Thymus (tissue), 11 donors: ENCODE measurements around the gene KRT81. TPM values are rescaled to one million over a fixed set of nuclear protein-coding genes. Genes with fewer than 3 reads are reported as not detected.
A peak's percentile ranks its signal among the peaks of the same experiment; 100 is the strongest.

Source experiments
- DNase-seq, 9 donors: peaks; one replicate each; pipeline ENCODE4 v3.0.0-alpha.2; 2013; ENCODE audit warnings: low spot score in 9 of 9, low read depth in 6 of 9, missing footprints in 1 of 9
- H3K27ac ChIP-seq, 2 donors: one replicate each; pipeline ENCODE4 v1.5.1; 2013; ENCODE audit warnings: control low read depth in 1 of 2, low read depth in 1 of 2, low read length in 1 of 2, mild to moderate bottlenecking in 1 of 2, moderate library complexity in 1 of 2
- H3K27me3 ChIP-seq, 2 donors: one replicate each; pipeline ENCODE4 v1.5.1; 2013; ENCODE audit warnings: low read length in 1 of 2; ENCODE audit not compliant: control insufficient read depth in 2 of 2, insufficient read depth in 1 of 2
- H3K36me3 ChIP-seq, 2 donors: one replicate each; pipeline ENCODE4 v1.5.1; 2013; ENCODE audit warnings: low read length in 1 of 2, mild to moderate bottlenecking in 1 of 2, moderate library complexity in 1 of 2; ENCODE audit not compliant: control insufficient read depth in 2 of 2, insufficient read depth in 2 of 2
- H3K4me1 ChIP-seq, 2 donors: one replicate each; pipeline ENCODE4 v1.5.1; 2013; ENCODE audit warnings: low read length in 2 of 2; ENCODE audit not compliant: control insufficient read depth in 2 of 2, insufficient read depth in 2 of 2
- H3K4me3 ChIP-seq, 2 donors: one replicate each; pipeline ENCODE4 v1.5.1; 2013; ENCODE audit warnings: low read length in 2 of 2, control low read depth in 1 of 2, mild to moderate bottlenecking in 1 of 2
- H3K9me3 ChIP-seq, 2 donors: one replicate each; pipeline ENCODE4 v1.5.1; 2013; ENCODE audit warnings: low read length in 1 of 2, mild to moderate bottlenecking in 1 of 2; ENCODE audit not compliant: control insufficient read depth in 2 of 2, insufficient read depth in 1 of 2
- WGBS: extraction: QIAGEN DNeasy Blood & Tissue Kit; methylation state at CpG from one replicate; pipeline ENCODE4 v1.1.7; 2013; 5-methylcytosine and 5-hydroxymethylcytosine counted together
- polyA plus RNA-seq: library from polyadenylated mRNA; stranded (reverse); fragments of 200-250 nt; gene quantifications from one replicate; pipeline ENCODE4 v1.2.3, GENCODE V29; 2013
- total RNA-seq: library from RNA; stranded (reverse); fragments of 120-200 nt; gene quantifications from one replicate; pipeline ENCODE4 v1.2.4, GENCODE V29; 2013
- donor health status: healthy.

Gene KRT81
- total and polyA plus RNA-seq, 2 donors, result 0.19 to 3.7 TPM

DNA sequence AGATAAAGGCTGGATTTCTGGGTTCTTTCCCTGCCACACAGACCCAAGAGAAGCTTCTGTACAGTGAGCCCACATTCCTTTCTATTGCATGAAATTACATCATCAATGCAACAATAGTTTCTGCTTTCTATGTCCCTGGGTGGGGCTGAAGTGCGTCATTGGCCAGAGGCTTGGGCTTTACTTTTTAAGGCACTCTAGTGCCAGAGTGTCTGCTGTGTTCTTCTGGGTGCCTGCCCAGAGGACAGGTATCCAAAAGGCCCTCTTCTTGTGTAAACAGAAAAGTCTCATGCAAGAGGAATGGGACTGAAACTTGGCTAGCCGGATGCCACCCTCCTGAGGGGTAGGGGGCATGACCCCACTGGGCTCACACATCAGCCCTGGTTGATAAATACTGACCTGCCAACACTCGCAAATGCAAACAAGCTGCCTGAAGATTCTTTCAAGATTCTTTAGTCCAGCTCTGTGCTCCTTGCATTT lies 11.0 kb downstream of the KRT81 start:
- Histone ChIP-seq H3K4me1 (peaks cover 0 to 5% of the 10 kb centered on the region in 2 donors), H3K4me3 (no peak overlapping the region), H3K9me3 (no peaks in the 10 kb centered on the region), H3K27ac (peak overlapping the region in 1 of 2 donors; percentile 15), H3K27me3 (peaks cover 2 to 34% of the 10 kb centered on the region in 2 donors), H3K36me3 (no peaks in the 10 kb centered on the region)
- WGBS, result 92% methylated on average over 3 of the region's 3 CpGs
- DNase-seq, result no peak

DNA sequence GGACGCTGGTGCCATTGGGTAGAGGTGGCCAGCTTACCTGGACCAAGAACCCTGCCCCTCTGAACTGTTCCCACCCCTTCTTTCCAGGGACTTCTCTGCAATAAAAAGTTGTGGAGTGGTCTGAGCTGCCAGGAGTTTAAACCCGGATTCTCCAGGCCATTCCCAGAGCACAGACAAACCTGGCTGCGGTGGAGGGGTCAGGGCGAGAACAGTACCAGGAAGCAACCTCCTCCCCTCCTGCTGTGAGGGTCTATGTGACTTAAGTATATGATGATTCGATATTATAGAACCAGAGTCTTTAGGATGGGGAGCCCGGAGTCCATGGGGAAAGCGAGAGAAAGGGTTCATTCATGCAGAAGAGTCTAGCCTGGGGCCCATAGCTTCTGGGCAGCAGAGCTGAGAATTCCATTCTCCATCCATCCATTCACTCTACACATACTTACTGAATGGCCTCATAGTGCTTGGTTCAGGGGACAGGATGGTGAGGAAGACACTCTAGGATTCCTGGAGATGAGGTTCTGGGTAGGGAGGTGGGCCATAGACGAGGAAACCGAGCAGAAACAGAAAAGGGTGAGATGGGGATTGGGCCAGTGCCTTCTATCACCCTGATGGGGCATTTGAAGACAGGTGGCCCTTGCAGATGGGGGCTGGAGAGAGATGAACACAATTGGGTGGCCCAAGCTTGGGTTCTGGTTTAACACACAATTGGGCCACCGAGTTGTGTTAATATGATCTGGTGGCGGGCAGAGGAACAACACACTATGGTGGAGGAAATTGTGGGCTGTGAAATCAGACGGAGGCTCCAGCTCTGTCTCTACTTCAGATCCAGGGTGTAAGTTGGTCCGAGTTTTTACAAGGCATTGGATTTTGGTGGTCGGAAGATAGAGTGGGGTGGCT lies 11.7 kb downstream of the KRT81 start:
- H3K27ac ChIP-seq, result no peak overlapping the region
- H3K27me3 ChIP-seq, result peaks cover 2 to 37% of the 10 kb centered on the region in 2 donors
- peaks cover 0 to 5% of the 10 kb centered on the region in 2 donors for H3K4me1 ChIP-seq
- DNase-seq, result no peak
- no peak overlapping the region for H3K4me3 ChIP-seq
- H3K9me3 ChIP-seq, result no peaks in the 10 kb centered on the region
- 95% methylated on average over 14 of the region's 14 CpGs for WGBS
- H3K36me3 ChIP-seq, result no peaks in the 10 kb centered on the region

DNA sequence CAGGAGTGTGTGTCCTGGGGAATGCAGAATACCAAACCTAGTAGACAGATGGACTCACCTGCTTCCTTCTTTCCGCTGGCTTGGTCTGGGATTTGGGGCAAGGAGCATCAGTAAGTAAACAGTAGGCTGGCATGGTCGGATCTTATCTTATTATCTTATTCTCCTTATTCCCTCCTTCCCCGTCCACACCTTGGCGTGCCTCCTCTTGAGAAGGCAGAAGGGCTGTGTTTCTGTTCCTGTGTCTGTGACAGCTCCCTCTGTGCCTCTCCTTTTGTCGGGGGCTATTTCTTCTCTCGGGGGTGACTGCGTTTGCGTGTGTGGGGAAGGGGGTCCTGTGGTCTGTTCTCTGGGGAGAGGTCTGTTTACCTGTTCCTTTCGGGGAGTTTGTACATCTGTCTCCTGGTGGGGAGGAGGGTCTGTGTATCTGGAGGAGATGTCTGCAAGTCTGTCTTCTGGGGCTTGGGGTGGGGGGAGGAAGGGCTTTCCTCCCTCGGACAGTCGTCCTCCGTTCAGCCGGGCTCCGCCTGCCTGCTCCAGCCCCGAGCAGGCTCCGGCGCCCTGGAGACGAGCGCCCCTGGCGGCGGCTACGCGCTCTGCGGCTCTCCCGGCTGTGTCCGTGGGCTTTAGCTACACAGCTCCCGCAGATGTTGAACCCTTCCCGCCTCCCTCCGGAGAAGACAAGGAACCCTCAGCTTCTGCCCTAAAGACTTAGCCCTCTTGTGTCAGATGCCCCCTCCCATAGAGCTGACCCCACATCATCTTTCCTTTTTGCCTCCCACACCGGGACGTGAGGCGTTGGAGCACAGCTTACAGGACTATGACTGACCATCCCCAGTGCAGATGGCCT lies 12.5 kb downstream of the KRT81 start:
- 24% methylated on average over 32 of the region's 32 CpGs for WGBS
- Histone ChIP-seq H3K27ac (no peak overlapping the region), H3K27me3 (peaks cover 2 to 43% of the 10 kb centered on the region in 2 donors), H3K4me1 (peaks cover 0 to 5% of the 10 kb centered on the region in 2 donors), H3K9me3 (no peaks in the 10 kb centered on the region), H3K36me3 (no peaks in the 10 kb centered on the region), H3K4me3 (no peak overlapping the region)
- peak in 8 of 9 donors; percentile 2 to 73 (median 37) for DNase-seq

DNA sequence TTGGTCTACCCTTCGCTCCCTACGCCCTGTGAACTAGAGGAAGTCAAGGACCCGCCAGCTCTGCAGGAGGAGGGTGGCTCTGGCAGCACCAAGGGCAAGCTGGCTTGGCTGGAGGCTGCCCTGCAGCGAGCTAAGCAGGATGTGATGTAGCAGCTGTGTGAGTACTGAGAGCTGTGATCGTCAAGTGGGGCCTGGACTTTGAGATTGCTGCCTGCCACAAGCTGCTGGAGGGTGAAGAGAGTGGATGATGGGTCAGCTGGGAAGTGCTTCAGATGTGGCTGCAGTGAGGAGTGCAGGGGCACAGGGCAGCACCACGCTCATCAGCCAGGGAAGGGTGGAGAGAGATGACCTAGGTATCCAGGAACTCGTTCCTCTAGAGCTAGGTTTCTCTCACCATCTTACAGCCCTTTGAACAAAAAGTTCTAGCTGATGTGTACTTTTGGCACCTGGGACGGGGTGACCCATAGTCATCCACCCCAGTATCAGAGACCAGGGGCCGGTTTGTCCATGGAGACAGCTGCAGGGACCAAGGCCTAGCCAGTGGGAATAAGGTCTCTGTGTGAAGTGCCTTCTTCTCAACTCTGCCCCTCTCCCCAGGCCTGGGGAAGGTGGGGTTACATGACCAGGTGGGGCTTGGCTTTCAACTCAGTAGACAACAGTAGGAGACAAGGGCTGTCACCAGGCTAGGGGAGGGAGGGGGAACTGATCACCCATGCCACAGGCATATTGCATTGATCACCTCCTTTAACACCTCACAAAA lies 13.7 kb downstream of the KRT81 start:
- H3K9me3 ChIP-seq, result no peaks in the 10 kb centered on the region
- H3K27ac ChIP-seq, result no peak overlapping the region
- H3K4me3 ChIP-seq, result no peak overlapping the region
- no peak for DNase-seq
- peaks cover 0 to 5% of the 10 kb centered on the region in 2 donors for H3K4me1 ChIP-seq
- 78% methylated on average over 9 of the region's 9 CpGs for WGBS
- H3K27me3 ChIP-seq, result peaks cover 2 to 43% of the 10 kb centered on the region in 2 donors
- H3K36me3 ChIP-seq, result no peaks in the 10 kb centered on the region

DNA sequence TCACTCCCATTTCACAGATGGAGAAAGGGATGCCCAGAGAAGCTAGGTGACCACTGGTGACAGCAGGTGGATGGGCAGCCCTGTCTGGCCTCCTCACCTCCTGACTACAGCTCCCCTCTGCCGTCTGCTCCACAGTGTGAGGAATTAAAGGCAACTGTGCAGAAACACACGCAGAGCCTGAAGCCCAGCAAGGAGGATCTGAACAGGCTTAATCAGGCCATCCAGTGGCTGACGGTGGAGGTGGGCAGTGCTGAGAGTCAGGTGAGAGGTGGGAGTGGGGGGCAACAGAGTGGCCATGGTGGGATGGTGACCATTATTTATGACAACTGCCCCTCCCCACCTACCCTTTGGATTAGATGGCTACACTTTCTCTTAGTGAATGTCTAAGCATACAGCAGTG lies 15.6 kb downstream of the KRT81 start:
- Histone ChIP-seq H3K27ac (no peak overlapping the region), H3K9me3 (no peaks in the 10 kb centered on the region), H3K36me3 (no peaks in the 10 kb centered on the region), H3K4me1 (peaks cover 0 to 5% of the 10 kb centered on the region in 2 donors), H3K27me3 (peaks cover 2 to 47% of the 10 kb centered on the region in 2 donors), H3K4me3 (no peak overlapping the region)
- WGBS, result 96% methylated on average over 3 of the region's 3 CpGs
- no peak for DNase-seq

DNA sequence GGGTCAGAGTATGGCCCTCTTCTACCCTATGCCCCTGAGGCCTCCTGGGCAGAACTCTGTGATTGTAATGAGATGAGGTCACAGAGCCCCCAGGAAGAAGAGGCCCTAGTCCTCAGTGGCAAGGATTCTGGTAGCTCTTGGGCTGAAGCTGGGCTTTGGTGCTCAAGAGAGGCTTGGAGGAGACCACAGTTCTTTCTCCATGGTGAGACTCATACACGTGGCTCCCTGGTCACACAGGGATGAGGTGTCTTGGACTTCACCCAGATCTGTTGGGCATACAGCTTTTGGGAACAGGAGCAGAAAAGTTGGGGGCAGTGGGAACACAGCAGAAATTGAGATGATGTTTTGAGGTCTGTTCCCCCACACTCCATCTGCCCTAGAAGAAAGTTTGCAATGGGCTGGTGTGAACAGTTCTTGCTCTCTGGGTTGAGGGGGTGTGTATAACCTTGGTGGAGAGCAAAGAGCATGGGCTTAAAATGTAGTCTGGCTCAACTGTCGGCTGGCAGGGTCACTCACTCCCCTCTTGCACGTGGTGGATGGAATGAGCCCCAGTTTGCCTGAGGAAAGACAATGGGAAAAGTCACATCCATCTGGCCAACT lies 16.7 kb downstream of the KRT81 start, which contains the start of gene KRT86:
TSS of gene KRT86 (plus strand) at position 125 of the 600 bp plus-strand sequence. CDS start 27,272 bp downstream, outside the sequence.
- H3K36me3 ChIP-seq, result no peaks in the 10 kb centered on the region
- 88% methylated on average over 3 of the region's 3 CpGs for WGBS
- no peaks in the 10 kb centered on the region for H3K9me3 ChIP-seq
- DNase-seq, result no peak
- H3K4me3 ChIP-seq, result no peak within 1 kb of the TSS
- no peak within 1 kb of the TSS for H3K27ac ChIP-seq
- H3K27me3 ChIP-seq, result peaks cover 2 to 49% of the 10 kb centered on the region in 2 donors
- peaks cover 0 to 5% of the 10 kb centered on the region in 2 donors for H3K4me1 ChIP-seq

DNA sequence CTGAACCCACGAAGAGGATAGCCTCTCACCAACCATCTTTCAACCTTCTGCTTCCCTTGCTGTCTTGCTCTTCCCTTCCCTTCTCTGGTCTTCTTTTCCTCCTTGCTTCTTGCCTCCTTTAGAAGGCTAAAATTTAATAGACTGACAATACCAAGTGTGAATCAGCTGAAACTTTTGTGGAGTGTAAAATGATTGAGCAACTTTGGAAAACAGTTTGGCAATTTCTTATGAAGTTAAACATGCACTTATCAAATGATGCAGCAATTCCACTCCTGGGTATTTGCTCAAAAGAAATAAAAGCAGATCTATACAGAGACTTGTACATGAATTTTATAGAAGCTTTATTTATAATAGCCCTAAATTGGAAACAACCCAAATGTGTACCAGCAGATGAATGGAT lies 20.2 kb downstream of the KRT81 start:
- WGBS, result 90% methylated on average over 1 of the region's 1 CpG
- Histone ChIP-seq H3K27ac (no peak overlapping the region), H3K27me3 (peaks cover 0 to 20% of the 10 kb centered on the region in 2 donors), H3K9me3 (no peaks in the 10 kb centered on the region), H3K36me3 (no peaks in the 10 kb centered on the region), H3K4me1 (no peaks in the 10 kb centered on the region), H3K4me3 (no peak overlapping the region)
- DNase-seq, result no peak

DNA sequence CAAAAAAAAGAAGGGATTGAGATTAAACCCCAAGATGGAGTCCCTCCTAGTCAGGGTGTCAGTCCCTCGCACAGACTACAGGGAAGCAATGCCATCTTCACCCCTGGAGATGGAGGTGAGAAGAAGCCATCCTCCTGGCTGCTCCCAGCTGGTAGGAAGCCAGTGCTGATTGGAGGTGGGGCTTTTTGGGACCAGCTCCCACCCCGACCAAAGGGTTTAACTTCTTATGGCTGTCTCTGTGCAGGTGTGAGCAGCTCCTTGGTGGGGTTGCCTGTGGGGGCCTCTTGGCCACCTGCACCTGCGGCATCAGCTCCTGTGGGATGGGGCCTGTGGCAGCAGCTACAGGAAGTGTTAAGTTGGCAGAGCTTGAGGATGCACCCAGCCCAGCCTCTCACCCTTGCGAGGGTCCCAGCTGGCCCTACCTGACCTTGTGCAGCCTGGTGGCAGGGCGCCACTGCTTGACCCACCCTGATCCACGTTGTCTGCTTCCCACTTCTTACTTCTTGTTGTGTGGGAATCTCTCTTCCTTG lies 20.7 kb downstream of the KRT81 start:
- no peak overlapping the region for H3K4me3 ChIP-seq
- no peaks in the 10 kb centered on the region for H3K4me1 ChIP-seq
- no peak for DNase-seq
- H3K36me3 ChIP-seq, result no peaks in the 10 kb centered on the region
- no peaks in the 10 kb centered on the region for H3K9me3 ChIP-seq
- WGBS, result 75% methylated on average over 6 of the region's 6 CpGs
- no peak overlapping the region for H3K27ac ChIP-seq
- H3K27me3 ChIP-seq, result peaks cover 0 to 18% of the 10 kb centered on the region in 2 donors
